ENCODE data around the gene GPN1.

- TF ChIP-seq CTCF (IDR thresholded peaks at IDR 0.05) (no peak), POLR2A (IDR thresholded peaks at IDR 0.05) (no peak)
These were observed 9.3 kb downstream of the GPN1 start for GRCh38 chr2:27638037-27638637.
